ENCODE data around the gene RNF208.
A peak's percentile ranks its signal among the peaks of the same experiment; 100 is the strongest.
"Not testable (repeated sequence)": the region's sequence is repeated elsewhere in the genome, so short reads cannot be mapped to it uniquely, and the experiment has no call there.

RNF208 gene

DNA sequence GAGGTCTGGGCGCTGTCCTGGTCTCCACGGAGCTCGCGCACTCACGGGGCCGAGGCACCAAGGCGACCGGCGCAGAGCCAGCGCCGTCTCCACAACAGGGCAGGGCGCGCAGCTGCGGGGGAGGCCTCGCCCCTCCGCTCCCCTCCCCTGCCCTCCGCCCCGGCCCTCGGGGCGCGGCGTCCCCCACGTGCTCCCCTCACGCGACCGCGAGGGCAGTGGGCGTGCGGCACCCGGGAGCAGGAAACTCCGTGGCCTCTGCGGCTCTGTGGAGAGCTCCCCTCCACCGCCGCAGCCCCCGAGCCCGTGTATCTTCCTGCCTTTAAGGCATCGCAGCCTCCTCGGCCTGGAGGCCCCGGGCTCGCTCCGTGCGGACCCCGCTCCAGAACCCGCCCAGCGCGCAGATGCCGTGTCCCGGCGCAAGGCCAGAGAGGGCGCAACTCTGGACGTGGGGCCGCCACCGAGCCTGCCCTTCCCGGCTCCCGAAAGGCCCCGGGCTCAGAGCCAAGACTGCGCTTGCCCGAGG is 18.3 kb upstream of the RNF208 start:
- DNase-seq (ENCODE audit: low read depth) = peak; percentile 60

GRCh38 chr9:137239541-137240200 is 17.6 kb upstream of the RNF208 start:
- DNase-seq (ENCODE audit: low read depth) = not testable (repeated sequence)

GRCh38 chr9:137237759-137238726 is 16.0 kb upstream of the RNF208 start:
- no peak for DNase-seq (ENCODE audit: low read depth)

GRCh38 chr9:137236936-137237421 is 14.9 kb upstream of the RNF208 start:
- DNase-seq (ENCODE audit: low read depth) = no peak

DNA sequence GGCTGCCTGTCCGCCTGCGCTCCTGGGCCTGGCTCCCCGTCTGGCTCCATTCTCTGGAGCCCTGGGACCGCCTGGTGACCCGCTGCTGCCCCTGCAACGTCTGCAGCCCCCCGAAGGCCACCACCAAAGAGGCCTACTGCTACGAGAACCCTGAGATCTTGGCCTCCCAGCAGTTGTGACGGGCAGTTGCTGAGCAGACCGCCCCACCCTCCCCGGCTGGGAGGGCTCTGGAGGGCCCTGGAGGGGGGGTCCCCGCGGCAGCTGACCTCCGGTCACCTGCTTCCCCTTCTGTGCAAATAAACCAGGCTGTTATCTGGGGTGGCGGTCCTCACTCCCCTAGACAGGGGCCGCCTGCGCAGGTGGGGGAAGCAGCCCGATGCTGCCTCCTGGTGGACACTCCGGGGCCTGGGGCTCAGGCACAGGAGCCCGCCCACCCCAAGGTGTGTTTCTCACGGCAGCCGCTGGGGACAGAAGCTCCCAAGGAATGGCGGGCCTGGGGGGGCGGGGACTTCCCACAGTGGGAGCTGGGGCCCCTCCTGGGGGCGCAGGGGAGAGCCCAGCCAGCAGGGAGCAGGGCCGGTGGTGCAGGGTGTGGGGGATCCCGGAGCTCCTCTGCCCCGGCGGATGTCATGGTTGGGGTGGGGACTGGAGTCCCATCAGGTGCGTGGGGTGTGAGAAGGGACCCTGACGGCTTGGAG is 14.3 kb upstream of the RNF208 start:
- DNase-seq (ENCODE audit: low read depth) = peak; percentile 49

DNA sequence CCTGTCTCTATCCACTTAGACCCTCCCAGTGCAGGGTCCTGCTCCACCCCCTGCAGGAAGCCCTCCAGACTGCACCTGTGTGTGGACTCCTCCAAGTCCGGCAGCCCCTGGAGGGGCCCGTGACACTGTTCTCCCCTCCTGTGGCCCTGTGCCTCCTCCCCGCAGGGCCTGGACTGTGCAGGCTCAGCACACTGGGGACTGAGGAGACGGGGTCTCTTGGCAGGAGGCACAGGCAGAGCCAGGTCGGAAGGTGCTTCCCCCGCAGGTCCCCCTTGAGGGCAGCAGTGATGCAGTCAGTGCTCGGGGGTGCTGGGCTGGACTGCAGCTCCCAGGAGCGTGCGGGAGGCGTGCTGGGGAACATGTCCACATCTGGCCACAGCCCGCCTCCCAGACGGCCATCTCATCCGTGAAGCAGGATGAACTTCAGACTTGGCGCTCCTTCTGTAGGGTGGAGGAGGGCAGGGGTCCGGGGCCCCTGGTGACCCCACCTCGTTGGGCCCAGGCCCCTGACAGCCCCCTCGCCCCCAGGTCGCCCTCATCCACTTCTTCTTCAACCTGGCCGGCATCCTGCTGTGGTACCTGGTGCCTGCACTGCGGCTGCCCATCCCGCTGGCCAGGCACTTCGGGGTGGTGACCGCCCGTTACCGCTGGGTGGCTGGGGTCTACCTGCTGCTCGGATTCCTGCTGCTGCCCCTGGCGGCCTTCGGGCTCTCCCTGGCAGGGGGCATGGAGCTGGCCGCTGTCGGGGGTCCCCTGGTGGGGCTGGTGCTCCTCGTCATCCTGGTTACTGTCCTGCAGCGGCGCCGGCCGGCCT is 13.6 kb upstream of the RNF208 start:
- DNase-seq (ENCODE audit: low read depth) = no peak

DNA sequence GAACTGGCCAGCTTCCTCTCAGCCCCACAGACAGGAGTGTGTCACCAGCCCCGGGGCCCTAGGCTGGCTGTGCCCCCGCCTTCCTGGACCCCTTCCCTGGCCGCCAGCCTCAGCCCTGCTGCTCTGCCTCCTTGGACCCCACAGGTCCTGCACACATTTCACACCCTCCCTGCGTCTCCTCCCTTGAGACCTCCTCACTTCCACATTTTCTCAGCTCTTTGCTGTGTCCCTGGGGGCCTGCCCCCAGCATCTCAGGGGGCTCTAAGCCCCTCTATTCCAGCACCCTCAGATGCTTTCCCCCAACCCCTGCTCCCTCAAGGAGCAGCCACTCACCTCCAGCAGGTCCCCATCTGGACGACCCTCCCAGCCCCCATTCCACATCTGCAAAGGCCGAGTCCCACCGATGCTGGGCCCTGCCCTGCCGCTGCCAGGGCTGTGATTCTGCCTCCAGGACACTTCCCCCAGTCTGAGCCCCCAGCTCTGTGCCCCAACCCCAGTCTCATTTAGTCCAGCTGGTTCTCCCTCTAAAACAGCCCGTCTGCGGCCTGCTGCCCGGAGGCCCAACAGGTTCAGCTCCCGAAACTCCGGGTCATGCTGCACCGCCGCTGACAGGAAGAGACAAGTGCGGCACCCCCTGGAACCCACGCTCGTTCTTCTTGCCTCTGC is 12.9 kb upstream of the RNF208 start:
- no peak for DNase-seq (ENCODE audit: low read depth)

DNA sequence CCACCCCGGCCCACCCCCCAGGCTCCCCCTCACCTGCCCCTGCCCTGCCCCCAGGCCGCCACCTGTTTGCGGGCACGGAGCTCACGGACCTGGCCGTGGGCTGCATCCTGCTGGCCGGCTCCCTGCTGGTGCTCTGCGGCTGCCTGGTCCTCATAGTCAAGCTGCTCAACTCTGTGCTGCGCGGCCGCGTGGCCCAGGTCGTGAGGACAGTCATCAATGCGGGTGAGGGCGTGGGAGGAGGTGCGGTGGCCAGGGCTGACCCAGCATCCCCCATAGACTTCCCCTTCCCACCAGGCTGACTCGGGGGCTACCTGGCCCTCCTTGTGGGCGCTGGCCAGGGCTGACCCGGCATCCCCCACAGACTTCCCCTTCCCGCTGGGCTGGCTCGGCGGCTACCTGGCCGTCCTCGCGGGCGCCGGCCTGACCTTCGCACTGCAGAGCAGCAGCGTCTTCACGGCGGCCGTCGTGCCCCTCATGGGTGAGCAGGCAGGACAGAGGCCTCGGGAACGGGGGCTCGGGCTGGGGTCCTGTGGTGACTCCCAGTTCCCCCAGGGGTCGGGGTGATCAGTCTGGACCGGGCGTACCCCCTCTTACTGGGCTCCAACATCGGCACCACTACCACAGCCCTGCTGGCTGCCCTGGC is 12.1 kb upstream of the RNF208 start:
- DNase-seq (ENCODE audit: low read depth) = no peak

GRCh38 chr9:137233143-137233980 is 11.3 kb upstream of the RNF208 start:
- DNase-seq (ENCODE audit: low read depth) = no peak

DNA sequence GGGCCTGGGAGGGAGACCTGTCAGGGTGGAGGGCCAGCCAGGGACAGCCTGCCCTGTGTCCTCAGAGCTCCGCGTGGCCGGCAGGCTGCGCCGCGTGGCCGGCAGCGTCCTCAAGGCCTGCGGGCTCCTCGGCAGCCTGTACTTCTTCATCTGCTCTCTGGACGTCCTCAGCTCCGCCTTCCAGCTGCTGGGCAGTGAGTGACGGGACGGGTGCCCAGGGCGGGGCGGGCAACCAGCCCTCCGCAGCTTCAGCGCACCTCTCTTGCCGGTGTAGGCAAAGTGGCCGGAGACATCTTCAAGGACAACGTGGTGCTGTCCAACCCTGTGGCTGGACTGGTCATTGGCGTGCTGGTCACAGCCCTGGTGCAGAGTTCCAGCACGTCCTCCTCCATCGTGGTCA is 10.5 kb upstream of the RNF208 start:
- no peak for DNase-seq (ENCODE audit: low read depth)

- DNase-seq (ENCODE audit: low read depth) = no peak
These were observed 10.1 kb upstream of the RNF208 start for GRCh38 chr9:137232101-137232500.

DNA sequence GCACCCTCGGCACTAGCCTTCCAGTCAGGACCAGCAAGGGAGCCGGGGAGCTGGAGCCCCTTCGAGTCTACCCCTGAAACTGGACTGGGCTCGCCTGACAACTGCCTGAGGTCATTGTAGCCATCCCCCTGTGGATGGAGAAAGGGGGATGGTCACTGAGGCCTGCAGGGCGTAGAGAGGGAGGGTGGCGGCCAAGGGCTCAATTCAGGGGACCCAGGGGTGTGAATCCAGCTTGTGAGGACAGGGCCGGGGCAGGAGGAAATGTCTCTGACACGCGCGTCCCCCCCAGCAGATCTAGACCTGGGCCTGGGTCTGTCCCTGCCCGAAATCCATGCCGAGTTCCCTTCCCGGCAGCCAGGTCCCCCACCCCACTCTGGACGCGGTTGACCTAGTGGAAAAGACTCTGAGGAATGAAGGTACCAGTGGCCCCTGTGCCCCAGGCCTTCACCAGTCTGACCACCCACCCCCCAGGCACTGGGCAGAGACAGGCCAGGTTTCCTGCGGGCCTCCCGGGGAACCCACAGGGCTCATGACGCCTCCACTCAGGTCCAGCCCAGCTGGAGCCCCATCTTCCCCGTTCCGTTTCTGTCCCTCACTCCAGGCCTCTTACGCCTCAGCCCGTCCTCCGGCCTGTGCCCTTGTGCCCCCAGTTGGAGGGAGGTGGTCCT is 9.5 kb upstream of the RNF208 start:
- no peak for DNase-seq (ENCODE audit: low read depth)

- DNase-seq (ENCODE audit: low read depth) = no peak
These were observed 8.8 kb upstream of the RNF208 start, which contains the start of gene SLC34A3 for GRCh38 chr9:137230705-137231371. TSS of gene SLC34A3 (plus strand) at chr9:137230901. CDS start at chr9:137231703, 802 bp downstream.

DNA sequence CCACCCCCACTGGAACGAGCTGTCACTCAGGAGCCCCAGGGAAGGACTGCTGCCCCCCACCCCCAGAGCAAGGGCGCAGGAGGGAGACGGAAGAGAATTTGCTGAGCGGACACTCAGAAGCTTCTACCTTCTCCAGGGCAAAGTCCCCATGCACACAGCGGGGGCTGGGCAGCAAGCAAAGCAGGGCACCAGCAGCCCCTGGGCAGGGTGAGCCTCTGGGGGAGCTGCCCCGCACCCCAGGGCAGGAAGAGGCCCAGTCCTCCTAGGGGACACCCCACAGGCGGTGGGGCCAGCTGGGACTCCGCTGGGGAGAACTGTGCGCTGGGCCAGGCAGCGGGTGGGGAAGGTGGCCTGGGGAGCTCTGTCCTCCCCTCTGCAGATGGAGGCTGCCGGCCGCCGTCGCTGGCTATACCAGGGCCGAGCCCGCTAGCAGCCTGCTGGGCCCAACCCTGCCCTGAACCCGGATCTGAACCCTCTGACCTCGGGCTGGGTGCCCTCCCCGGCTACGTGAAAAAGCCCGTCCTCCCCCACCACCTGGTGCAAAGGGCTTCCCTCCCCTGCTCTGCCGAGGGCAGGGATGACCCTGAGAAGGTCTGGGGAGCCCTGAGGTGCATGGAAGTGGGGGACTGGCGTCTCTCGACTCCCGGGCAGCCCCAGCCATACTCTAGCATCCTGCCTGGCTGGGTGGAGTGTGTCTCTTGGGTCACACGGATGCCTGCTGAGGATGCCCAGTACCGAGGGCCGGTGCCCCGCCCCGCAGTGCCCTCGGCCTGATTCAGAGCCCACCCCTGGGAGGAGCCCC is 8.1 kb upstream of the RNF208 start:
- DNase-seq (ENCODE audit: low read depth) = no peak

DNA sequence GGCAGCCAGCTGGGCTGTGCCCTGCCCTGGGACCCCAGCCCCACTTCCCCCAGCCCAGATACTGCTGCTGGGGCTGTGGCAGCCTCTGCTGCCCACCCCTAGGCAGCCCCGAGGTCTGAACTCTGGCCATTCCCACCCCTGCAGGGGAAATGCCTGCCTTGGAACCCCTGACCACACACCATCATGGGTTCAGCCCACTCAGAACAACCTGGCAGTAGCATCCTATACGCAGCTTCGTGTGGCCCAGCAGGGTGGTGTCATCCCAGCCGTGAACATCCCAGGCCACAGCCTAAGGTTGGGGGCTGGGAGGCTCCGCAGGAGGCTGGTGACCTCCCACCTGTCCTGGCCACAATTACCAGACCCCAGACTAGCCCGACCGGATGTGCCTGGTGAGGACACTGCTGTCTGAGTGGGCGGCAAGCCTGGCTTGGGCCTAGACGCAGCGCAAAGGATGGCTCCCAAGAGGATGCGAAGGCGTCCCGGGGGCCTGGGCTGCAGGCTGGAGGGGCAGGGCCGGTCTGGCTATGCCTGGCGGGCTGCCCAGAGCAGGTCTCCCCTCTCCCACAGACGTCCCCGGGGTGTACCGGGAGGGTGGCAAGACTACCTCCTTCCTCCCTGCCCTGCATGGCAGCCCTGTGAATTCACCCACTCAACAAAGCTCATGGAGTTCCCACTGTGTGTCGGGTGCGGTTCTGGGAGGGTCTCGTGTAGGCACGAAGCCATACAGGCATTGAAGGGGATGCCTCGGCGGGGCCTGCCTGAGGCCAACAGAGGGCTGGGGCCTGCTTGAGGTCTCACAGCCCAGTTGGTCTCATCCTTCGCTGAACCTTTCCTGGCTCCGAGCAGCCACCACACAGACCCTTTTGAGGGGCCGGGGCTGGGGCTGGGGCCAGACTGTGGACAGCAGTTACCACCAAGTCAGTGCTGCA is 7.2 kb upstream of the RNF208 start:
- DNase-seq (ENCODE audit: low read depth) = no peak

DNA sequence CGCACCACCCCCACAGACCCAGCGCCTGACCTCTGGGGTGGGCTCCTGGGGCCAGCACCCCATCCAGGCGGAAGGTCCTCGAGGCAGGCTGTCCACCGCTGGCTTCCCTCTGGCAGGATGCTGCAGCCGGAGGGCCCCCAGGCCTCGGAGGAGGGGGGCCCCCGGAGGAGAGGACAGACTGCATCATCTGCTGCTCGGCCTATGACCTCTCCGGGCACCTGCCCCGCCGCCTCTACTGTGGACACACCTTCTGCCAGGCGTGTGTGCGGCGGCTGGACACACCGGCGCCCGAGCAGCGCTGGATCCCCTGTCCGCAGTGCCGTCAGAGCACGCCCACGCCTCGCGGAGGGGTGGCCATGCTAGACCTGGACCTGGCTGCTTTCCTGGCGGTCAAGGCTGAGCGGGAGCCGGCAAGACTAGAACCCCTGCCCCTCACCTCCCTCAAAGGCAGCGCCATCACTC is 6.5 kb upstream of the RNF208 start:
- DNase-seq (ENCODE audit: low read depth) = no peak
